A673 (cell line): Measurements from ENCODE around the gene PDE4B. TPM values are rescaled to one million over a fixed set of nuclear protein-coding genes. Genes with fewer than 3 reads are reported as not detected.

ENCODE experiments used
- BruUV-seq: library from RNA; stranded (reverse); fragments of 400-500 nt; replicated peaks from 2 replicates; lab custom pipeline; 2021; lab: Mats Ljungman, UMichigan
- CTCF ChIA-PET: fragments of 300-600 bp; sonication (Branson Sonifier 250); formaldehyde crosslinking; loops from one replicate; lab custom pipeline; 2022; ENCODE audit warnings: antibody characterized with exemption; lab: Charles Lee
- POLR2A ChIA-PET: fragments of 300-600 bp; sonication (Branson Sonifier 250); formaldehyde crosslinking; loops from one replicate; lab custom pipeline; 2022; ENCODE audit warnings: antibody characterized with exemption; ENCODE audit not compliant: low non-redundant PET; lab: Charles Lee
- DNase-seq: peaks from one replicate; pipeline ENCODE4 v3.0.0-alpha.2; 2015; ENCODE audit warnings: low spot score
- H3K27ac ChIP-seq: fragments of 200-600 bp; sonication (generic); 2 replicates; pipeline ENCODE4 v1.5.1; 2016; ENCODE audit warnings: mixed run types, low read depth, mild to moderate bottlenecking, mixed read lengths, antibody characterized with exemption, low read length; ENCODE audit not compliant: poor library complexity, severe bottlenecking
- H3K27me3 ChIP-seq: fragments of 200-600 bp; sonication (generic); replicated peaks from 2 replicates; pipeline ENCODE4 v1.6.1; 2017; ENCODE audit warnings: mixed run types, low read depth, mild to moderate bottlenecking, mixed read lengths, antibody characterized with exemption, low read length; ENCODE audit not compliant: insufficient read depth, poor library complexity
- H3K36me3 ChIP-seq: fragments of 200-600 bp; sonication (generic); 2 replicates; pipeline ENCODE4 v1.6.1; 2016; ENCODE audit warnings: mixed run types, mild to moderate bottlenecking, mixed read lengths, antibody characterized with exemption, low read length; ENCODE audit not compliant: insufficient read depth, poor library complexity, severe bottlenecking
- H3K4me1 ChIP-seq: fragments of 200-600 bp; sonication (generic); 2 replicates; pipeline ENCODE4 v1.6.1; 2017; ENCODE audit warnings: mixed run types, mild to moderate bottlenecking, mixed read lengths, antibody characterized with exemption, low read length; ENCODE audit not compliant: insufficient read depth, poor library complexity, severe bottlenecking
- H3K4me3 ChIP-seq: fragments of 200-600 bp; sonication (generic); 2 replicates; pipeline ENCODE4 v1.5.1; 2016; ENCODE audit warnings: low read depth, mixed run types, mild to moderate bottlenecking, mixed read lengths, low read length; ENCODE audit not compliant: poor library complexity, severe bottlenecking
- H3K9me3 ChIP-seq: fragments of 200-600 bp; sonication (generic); 2 replicates; pipeline ENCODE4 v1.6.1; 2016; ENCODE audit warnings: mixed run types, low read depth, mild to moderate bottlenecking, mixed read lengths, antibody characterized with exemption, low read length; ENCODE audit not compliant: poor library complexity, severe bottlenecking
- CTCF ChIP-seq: fragments of 300-800, 200-600 bp; sonication (generic); conservative IDR thresholded peaks from 2 replicates; pipeline ENCODE4 v1.5.1; 2017; ENCODE audit warnings: low read depth, mild to moderate bottlenecking, antibody characterized with exemption, low read length, moderate library complexity, mixed read lengths
- EZH2 ChIP-seq: fragments of 200-600 bp; sonication (generic); IDR thresholded peaks from 2 replicates; pipeline ENCODE4 v1.6.1; 2017; ENCODE audit warnings: borderline replicate concordance, low read depth, mild to moderate bottlenecking, mixed read lengths, antibody characterized with exemption, low read length; ENCODE audit not compliant: poor library complexity, severe bottlenecking
- intact Hi-C: fragments of 100-400 bp; cut with micrococcal nuclease; formaldehyde crosslinking; loops from one replicate; pipeline ENCODE4 v1.10.0; 2022; ENCODE audit not compliant: unreplicated experiment
- total RNA-seq: library from RNA; stranded (reverse); gene quantifications from 2 replicates; pipeline ENCODE4 v1.2.3, GENCODE V29; 2021

Gene PDE4B
- total RNA-seq, 1 experiment from 2014 or later: 20.0 TPM

GRCh38 chr1:65986146-65986545, 193.5 kb downstream of the PDE4B start:
- intact Hi-C loops: no loop called here
- POLR2A ChIA-PET: no interaction called here
- Histone ChIP-seq H3K4me3 (no peak overlapping the region), H3K27me3 (no peaks in the 10 kb centered on the region), H3K27ac (no peak overlapping the region), H3K9me3 (no peaks in the 10 kb centered on the region), H3K36me3 (no peaks in the 10 kb centered on the region), H3K4me1 (no peaks in the 10 kb centered on the region)
- no peak for TF ChIP-seq EZH2
- TF ChIP-seq CTCF: no peak
- DNase-seq: no peak
- no TSS peak for BruUV-seq
- CTCF ChIA-PET: no interaction called here

- no peak for DNase-seq
- no peak overlapping the region for H3K27ac ChIP-seq
- intact Hi-C loops: no loop called here
- ChIA-PET CTCF (no interaction called here), POLR2A (no interaction called here)
- H3K9me3 ChIP-seq: no peaks in the 10 kb centered on the region
- TF ChIP-seq CTCF (no peak), EZH2 (no peak)
- no peaks in the 10 kb centered on the region for H3K36me3 ChIP-seq
- peaks cover 6% of the 10 kb centered on the region for H3K4me1 ChIP-seq
- H3K27me3 ChIP-seq: no peaks in the 10 kb centered on the region
- no TSS peak for BruUV-seq
- H3K4me3 ChIP-seq: no peak overlapping the region
Observed at GRCh38 chr1:65990161-65990560, 197.5 kb downstream of the PDE4B start.

- Histone ChIP-seq H3K4me1 (peaks cover 9% of the 10 kb centered on the region), H3K4me3 (no peak overlapping the region), H3K36me3 (no peaks in the 10 kb centered on the region), H3K27me3 (no peaks in the 10 kb centered on the region), H3K9me3 (no peaks in the 10 kb centered on the region), H3K27ac (no peak overlapping the region)
- intact Hi-C loops: no loop called here
- BruUV-seq: no TSS peak
- ChIA-PET CTCF (interaction anchor here (1.9 kb wide), 1 partner anchor 251 kb away, joined by 18 read pairs; no protein-coding TSS in a partner anchor), POLR2A (no interaction called here)
- TF ChIP-seq CTCF: no peak
- TF ChIP-seq EZH2: no peak
- DNase-seq: no peak
Observed at GRCh38 chr1:65991694-65992093, 199.0 kb downstream of the PDE4B start.
